ENCODE results near the gene NAT10.

GRCh38 chr11:34178209-34178821 is 72.9 kb downstream of the NAT10 start:
- TF ChIP-seq CTCF (IDR thresholded peaks at IDR 0.05) (no peak), EP300 (IDR thresholded peaks at IDR 0.05) (no peak), POLR2A (IDR thresholded peaks at IDR 0.05) (no peak)

All from gastroesophageal sphincter (tissue), 3 donors.